ENCODE measurements around the gene SLC8A1.
A peak's percentile ranks its signal among the peaks of the same experiment; 100 is the strongest.

The SLC8A1 gene

DNA sequence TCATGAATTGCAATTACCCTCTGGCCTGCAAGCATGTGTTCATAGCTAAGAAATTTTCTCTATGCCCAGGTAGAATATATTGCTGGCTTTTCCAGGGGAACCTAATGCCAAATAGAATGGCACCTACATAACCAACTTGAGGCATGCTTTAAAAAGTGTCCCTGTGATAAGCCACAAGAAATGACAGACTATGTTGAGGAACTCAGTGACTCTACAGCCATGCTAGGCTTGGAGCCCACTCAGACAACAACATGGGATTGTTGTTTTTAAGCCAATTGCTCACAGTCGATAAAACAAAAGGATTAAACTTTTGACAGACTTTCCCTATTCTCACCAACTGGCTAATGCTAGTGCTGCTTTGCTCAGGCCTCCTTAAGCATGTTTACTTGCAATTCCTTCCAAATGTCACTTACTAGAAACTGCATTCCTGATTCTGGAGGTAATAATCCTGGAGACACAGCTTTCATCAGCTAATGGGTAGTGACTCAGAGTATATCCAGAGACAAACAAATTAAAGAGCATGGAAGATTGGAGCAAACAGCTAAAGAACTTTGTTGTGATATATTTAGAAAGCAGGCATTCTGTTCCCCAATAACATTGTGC, 249.0 kb downstream of the SLC8A1 start:
- Histone ChIP-seq H3K4me3 (ENCODE audit: low read depth in 1 of 2, low read length in 2 of 2) (no peak overlapping the region), H3K27me3 (ENCODE audit: control insufficient read depth in 1 of 2, insufficient read depth in 2 of 2, low read length in 2 of 2) (no peaks in the 10 kb centered on the region), H3K9me3 (ENCODE audit: low read length) (no peaks in the 10 kb centered on the region), H3K4me1 (ENCODE audit: insufficient read depth, low read length) (peaks cover 22% of the 10 kb centered on the region), H3K27ac (ENCODE audit: low read depth, low read length) (no peak overlapping the region), H3K36me3 (ENCODE audit: insufficient read depth, low read length) (no peaks in the 10 kb centered on the region), H3K9ac (ENCODE audit: low read length) (no peak overlapping the region)

DNA sequence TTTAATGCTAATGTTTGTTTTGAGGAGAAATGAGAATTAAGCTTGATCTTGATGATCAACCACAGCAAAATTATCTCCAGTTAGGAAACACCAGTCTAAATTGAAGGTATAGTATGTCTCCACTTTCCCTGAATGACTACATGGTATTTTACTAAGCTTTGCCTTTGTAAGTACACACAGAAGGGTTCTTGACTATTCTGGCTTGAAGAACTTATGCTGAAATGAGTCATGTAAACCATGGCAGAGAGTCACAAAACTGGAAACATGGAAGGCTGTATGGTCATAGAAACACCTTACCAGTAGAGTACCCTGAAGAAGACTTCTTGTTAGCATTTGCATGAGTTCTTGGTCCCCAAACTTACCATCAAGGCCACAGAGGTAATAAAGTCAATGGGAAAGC, 250.5 kb downstream of the SLC8A1 start:
- H3K9me3 ChIP-seq (ENCODE audit: low read length): no peaks in the 10 kb centered on the region
- H3K9ac ChIP-seq (ENCODE audit: low read length): no peak overlapping the region
- no peaks in the 10 kb centered on the region for H3K27me3 ChIP-seq (ENCODE audit: control insufficient read depth in 1 of 2, insufficient read depth in 2 of 2, low read length in 2 of 2)
- H3K36me3 ChIP-seq (ENCODE audit: insufficient read depth, low read length): no peaks in the 10 kb centered on the region
- no peak overlapping the region for H3K27ac ChIP-seq (ENCODE audit: low read depth, low read length)
- no peak overlapping the region for H3K4me3 ChIP-seq (ENCODE audit: low read depth in 1 of 2, low read length in 2 of 2)
- peaks cover 32% of the 10 kb centered on the region for H3K4me1 ChIP-seq (ENCODE audit: insufficient read depth, low read length)

DNA sequence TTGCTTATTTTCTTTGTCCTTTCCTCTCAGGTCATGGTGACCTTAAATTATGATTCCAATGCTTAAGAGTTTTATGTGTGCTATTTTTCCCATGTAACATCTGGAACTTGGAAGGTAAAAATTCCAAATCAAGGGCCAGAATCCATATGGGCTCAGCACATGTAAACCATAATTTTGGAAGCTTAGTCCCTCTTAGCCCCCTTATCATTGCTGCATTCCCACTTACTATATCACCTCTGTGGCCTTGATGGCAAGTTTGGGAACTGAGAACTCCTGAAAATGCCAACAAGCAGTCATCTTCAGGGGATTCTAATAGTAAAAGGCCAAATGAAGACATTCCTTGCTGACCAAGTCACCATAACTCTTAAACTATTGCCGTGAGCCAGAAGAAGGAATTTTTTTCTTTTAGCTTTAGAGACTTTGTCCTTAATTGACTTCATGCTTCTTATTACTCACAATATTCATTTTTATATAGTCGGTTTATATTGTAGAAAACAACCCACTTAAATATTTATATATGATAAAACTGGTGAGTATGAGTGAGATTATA, 251.4 kb downstream of the SLC8A1 start:
- Histone ChIP-seq H3K27me3 (ENCODE audit: control insufficient read depth in 1 of 2, insufficient read depth in 2 of 2, low read length in 2 of 2) (no peaks in the 10 kb centered on the region), H3K36me3 (ENCODE audit: insufficient read depth, low read length) (no peaks in the 10 kb centered on the region), H3K27ac (ENCODE audit: low read depth, low read length) (no peak overlapping the region), H3K4me1 (ENCODE audit: insufficient read depth, low read length) (peaks cover 32% of the 10 kb centered on the region), H3K4me3 (ENCODE audit: low read depth in 1 of 2, low read length in 2 of 2) (no peak overlapping the region), H3K9ac (ENCODE audit: low read length) (no peak overlapping the region), H3K9me3 (ENCODE audit: low read length) (no peaks in the 10 kb centered on the region)

DNA sequence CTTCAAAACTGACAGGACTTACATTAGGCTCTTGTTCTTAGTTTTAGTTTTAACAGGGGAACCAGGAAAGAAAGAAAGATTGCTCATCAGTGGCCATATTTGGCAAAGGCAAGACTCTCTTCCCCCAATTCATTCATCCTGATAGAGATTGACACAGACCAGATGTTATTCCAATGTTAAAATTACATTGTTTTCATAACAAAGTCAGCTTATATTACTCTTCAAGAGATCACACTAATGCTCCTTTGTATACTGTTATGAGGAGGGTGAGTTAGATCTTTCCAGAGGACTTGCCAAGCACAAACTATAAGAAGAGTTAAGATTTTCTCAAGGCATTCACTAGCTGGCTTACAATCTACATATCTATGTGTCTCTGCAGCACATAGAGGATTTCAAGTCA, 252.1 kb downstream of the SLC8A1 start:
- H3K4me3 ChIP-seq (ENCODE audit: low read depth in 1 of 2, low read length in 2 of 2): no peak overlapping the region
- H3K9me3 ChIP-seq (ENCODE audit: low read length): no peaks in the 10 kb centered on the region
- no peak overlapping the region for H3K9ac ChIP-seq (ENCODE audit: low read length)
- no peaks in the 10 kb centered on the region for H3K36me3 ChIP-seq (ENCODE audit: insufficient read depth, low read length)
- peaks cover 32% of the 10 kb centered on the region for H3K4me1 ChIP-seq (ENCODE audit: insufficient read depth, low read length)
- no peaks in the 10 kb centered on the region for H3K27me3 ChIP-seq (ENCODE audit: control insufficient read depth in 1 of 2, insufficient read depth in 2 of 2, low read length in 2 of 2)
- peak overlapping the region; percentile 27 for H3K27ac ChIP-seq (ENCODE audit: low read depth, low read length)

DNA sequence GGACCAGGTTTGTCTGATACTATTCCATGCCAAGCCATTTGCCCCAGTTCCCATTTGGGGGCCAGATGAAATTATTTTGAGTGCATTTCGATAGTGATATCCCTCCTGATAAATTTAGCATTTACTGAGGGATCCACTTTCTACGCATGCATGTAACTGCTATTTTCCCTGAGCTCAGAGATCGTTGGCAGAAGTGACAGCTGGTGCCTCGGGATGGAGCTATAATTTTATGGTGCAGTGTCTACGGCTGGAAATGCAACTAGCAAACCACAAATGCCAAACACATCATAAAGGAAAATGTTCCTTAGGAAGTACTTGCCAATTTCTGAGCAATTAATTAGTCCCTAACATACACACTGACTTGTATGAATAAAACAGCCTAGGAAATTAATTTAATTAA, 254.8 kb downstream of the SLC8A1 start:
- no peaks in the 10 kb centered on the region for H3K9me3 ChIP-seq (ENCODE audit: low read length)
- H3K27me3 ChIP-seq (ENCODE audit: control insufficient read depth in 1 of 2, insufficient read depth in 2 of 2, low read length in 2 of 2): no peaks in the 10 kb centered on the region
- no peaks in the 10 kb centered on the region for H3K36me3 ChIP-seq (ENCODE audit: insufficient read depth, low read length)
- H3K9ac ChIP-seq (ENCODE audit: low read length): no peak overlapping the region
- peaks cover 18% of the 10 kb centered on the region for H3K4me1 ChIP-seq (ENCODE audit: insufficient read depth, low read length)
- no peak overlapping the region for H3K27ac ChIP-seq (ENCODE audit: low read depth, low read length)
- no peak overlapping the region for H3K4me3 ChIP-seq (ENCODE audit: low read depth in 1 of 2, low read length in 2 of 2)

DNA sequence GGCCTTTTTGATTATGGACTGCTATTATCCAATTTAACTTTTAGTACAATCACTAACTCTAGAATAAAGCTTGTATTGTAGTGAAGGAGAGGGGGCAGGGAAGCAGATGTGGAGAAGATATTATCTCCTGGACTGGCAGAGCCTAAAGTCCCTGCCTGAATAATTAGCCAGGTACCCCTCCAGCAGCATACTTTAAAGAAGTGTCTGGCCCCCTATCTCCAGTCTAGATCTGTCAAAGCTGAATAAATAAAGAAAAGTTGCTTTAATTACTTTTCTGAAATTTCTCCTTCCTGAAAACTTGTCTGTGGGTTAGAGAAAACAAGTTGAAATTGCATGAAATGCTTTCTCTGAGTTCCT, 258.2 kb downstream of the SLC8A1 start:
- Histone ChIP-seq H3K9ac (ENCODE audit: low read length) (no peak overlapping the region), H3K27me3 (ENCODE audit: control insufficient read depth in 1 of 2, insufficient read depth in 2 of 2, low read length in 2 of 2) (no peaks in the 10 kb centered on the region), H3K4me1 (ENCODE audit: insufficient read depth, low read length) (peaks cover 14% of the 10 kb centered on the region), H3K36me3 (ENCODE audit: insufficient read depth, low read length) (no peaks in the 10 kb centered on the region), H3K9me3 (ENCODE audit: low read length) (no peaks in the 10 kb centered on the region), H3K27ac (ENCODE audit: low read depth, low read length) (no peak overlapping the region), H3K4me3 (ENCODE audit: low read depth in 1 of 2, low read length in 2 of 2) (no peak overlapping the region)

DNA sequence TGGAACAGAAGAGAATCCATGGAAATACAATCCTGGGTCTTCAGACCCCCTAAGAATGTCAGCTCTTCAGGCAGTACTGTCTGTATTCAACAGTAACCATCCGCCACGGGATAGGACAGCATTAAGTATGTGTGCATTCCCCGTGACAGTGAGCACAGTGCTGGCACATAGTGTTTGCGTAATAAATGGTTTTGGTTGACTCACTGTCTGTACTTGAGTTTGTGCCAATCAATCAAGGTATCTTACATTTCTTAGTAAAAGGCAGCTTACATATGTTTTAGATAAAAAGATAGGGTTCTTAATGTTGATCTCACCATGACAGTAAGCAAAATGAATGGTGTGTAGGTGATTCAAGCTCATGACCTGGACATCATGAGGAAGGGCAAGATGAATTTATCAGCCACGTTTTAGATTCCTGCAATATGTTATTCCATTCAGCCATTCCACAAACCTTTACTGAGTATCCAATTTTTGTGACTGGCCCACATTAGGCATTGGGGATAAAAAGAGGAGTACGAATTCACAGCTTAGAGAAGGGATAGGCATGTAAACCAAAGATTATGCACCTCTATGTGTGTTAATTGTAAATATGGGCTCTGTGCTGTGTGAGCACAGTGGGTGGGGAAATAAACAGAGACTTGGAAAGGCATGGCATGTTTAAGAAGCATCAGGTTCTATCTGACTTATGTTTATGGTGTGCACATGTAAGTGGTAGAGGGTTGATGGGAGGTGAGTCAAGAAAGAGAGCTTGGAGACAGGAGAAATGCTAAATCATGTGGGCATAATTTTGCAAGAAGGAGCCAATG, 258.8 kb downstream of the SLC8A1 start:
- H3K4me1 ChIP-seq (ENCODE audit: insufficient read depth, low read length): peaks cover 18% of the 10 kb centered on the region
- H3K4me3 ChIP-seq (ENCODE audit: low read depth in 1 of 2, low read length in 2 of 2): no peak overlapping the region
- H3K27ac ChIP-seq (ENCODE audit: low read depth, low read length): no peak overlapping the region
- no peaks in the 10 kb centered on the region for H3K36me3 ChIP-seq (ENCODE audit: insufficient read depth, low read length)
- H3K27me3 ChIP-seq (ENCODE audit: control insufficient read depth in 1 of 2, insufficient read depth in 2 of 2, low read length in 2 of 2): no peaks in the 10 kb centered on the region
- no peaks in the 10 kb centered on the region for H3K9me3 ChIP-seq (ENCODE audit: low read length)
- no peak overlapping the region for H3K9ac ChIP-seq (ENCODE audit: low read length)

DNA sequence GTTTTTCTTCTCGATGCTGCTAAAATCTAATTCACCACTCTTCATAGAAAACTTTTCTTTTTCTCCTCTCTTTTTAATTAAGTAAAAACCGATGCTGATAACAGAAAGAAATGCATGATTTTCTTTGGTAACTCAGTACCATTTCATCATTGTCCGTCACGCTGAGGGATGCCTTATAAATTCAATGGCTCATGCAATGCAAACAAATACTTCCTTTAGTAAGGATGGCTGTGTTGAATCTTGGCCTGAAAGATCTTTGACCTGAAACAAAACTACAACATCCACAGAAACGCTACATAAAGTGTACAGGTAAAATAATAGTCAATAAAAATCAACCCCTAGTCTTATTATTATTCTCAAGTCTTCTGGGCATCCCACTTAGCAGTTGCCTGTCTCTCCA, 261.4 kb downstream of the SLC8A1 start:
- no peak overlapping the region for H3K4me3 ChIP-seq (ENCODE audit: low read depth in 1 of 2, low read length in 2 of 2)
- no peaks in the 10 kb centered on the region for H3K27me3 ChIP-seq (ENCODE audit: control insufficient read depth in 1 of 2, insufficient read depth in 2 of 2, low read length in 2 of 2)
- no peaks in the 10 kb centered on the region for H3K9me3 ChIP-seq (ENCODE audit: low read length)
- H3K4me1 ChIP-seq (ENCODE audit: insufficient read depth, low read length): peaks cover 9% of the 10 kb centered on the region
- no peak overlapping the region for H3K27ac ChIP-seq (ENCODE audit: low read depth, low read length)
- H3K9ac ChIP-seq (ENCODE audit: low read length): no peak overlapping the region
- no peaks in the 10 kb centered on the region for H3K36me3 ChIP-seq (ENCODE audit: insufficient read depth, low read length)

DNA sequence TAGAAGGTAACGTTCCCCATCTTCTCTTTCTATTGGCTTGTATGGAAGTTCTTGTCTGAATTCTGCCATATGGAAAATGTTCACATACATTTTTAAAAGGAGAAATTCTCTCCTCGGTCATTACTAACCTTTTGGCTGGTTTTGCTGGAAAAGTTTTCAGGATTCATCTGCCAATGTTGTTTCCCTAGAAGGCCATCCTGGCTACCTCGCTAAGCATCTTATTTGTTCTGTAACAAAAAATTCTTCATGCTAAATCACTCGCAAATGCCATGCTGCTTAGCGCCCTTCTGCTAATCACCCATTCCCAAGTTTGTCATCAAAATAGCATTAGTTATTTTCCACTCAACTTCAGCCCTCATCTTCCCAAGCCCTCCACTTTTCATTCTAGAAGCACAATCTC, 262.0 kb downstream of the SLC8A1 start:
- H3K27me3 ChIP-seq (ENCODE audit: control insufficient read depth in 1 of 2, insufficient read depth in 2 of 2, low read length in 2 of 2): no peaks in the 10 kb centered on the region
- H3K9me3 ChIP-seq (ENCODE audit: low read length): no peaks in the 10 kb centered on the region
- H3K9ac ChIP-seq (ENCODE audit: low read length): no peak overlapping the region
- H3K36me3 ChIP-seq (ENCODE audit: insufficient read depth, low read length): no peaks in the 10 kb centered on the region
- no peak overlapping the region for H3K27ac ChIP-seq (ENCODE audit: low read depth, low read length)
- peaks cover 9% of the 10 kb centered on the region for H3K4me1 ChIP-seq (ENCODE audit: insufficient read depth, low read length)
- no peak overlapping the region for H3K4me3 ChIP-seq (ENCODE audit: low read depth in 1 of 2, low read length in 2 of 2)

DNA sequence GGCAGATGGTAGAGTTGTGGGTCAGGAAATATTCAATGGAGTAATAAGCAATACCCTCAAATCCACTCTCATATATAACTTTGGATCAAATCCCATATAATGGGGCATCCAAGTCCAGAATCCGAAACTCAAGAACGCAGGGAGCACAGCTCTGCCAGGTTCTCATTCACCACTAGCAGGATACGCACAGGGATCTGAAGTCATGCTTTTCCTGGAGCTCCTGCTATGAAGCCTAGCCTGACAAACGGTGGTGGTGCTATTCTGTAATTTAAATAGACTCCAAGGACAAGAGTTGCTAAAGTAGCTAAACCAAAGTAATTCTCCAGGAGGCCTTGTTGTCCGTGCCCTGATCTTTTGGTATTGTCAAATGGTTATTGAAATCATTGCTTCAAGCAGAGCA, 264.8 kb downstream of the SLC8A1 start:
- Histone ChIP-seq H3K27me3 (ENCODE audit: control insufficient read depth in 1 of 2, insufficient read depth in 2 of 2, low read length in 2 of 2) (no peaks in the 10 kb centered on the region), H3K36me3 (ENCODE audit: insufficient read depth, low read length) (no peaks in the 10 kb centered on the region), H3K9ac (ENCODE audit: low read length) (no peak overlapping the region), H3K4me1 (ENCODE audit: insufficient read depth, low read length) (peaks cover 9% of the 10 kb centered on the region), H3K27ac (ENCODE audit: low read depth, low read length) (no peak overlapping the region), H3K9me3 (ENCODE audit: low read length) (no peaks in the 10 kb centered on the region), H3K4me3 (ENCODE audit: low read depth in 1 of 2, low read length in 2 of 2) (no peak overlapping the region)

DNA sequence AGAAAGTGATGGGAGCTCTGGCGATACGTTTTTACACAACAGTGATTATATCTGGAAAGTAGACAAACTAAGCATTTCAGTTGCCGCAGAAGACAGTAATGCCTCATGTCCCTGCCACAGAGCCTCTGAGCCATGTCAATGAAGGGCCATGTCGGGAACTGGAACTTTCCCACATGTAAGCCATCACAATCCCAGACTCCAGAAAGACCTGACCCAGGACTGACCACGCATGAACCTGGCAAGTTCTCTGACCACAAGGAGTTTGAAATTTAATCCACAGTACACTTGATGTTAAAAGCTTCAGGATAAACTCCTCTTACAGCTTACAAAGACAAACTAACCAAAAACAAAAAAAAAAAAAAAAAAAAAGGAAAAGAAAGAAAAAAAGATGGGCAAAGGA, 267.3 kb downstream of the SLC8A1 start:
- Histone ChIP-seq H3K4me3 (ENCODE audit: low read depth in 1 of 2, low read length in 2 of 2) (no peak overlapping the region), H3K9ac (ENCODE audit: low read length) (no peak overlapping the region), H3K4me1 (ENCODE audit: insufficient read depth, low read length) (peaks cover 9% of the 10 kb centered on the region), H3K27me3 (ENCODE audit: control insufficient read depth in 1 of 2, insufficient read depth in 2 of 2, low read length in 2 of 2) (no peaks in the 10 kb centered on the region), H3K36me3 (ENCODE audit: insufficient read depth, low read length) (no peaks in the 10 kb centered on the region), H3K27ac (ENCODE audit: low read depth, low read length) (no peak overlapping the region), H3K9me3 (ENCODE audit: low read length) (no peaks in the 10 kb centered on the region)

DNA sequence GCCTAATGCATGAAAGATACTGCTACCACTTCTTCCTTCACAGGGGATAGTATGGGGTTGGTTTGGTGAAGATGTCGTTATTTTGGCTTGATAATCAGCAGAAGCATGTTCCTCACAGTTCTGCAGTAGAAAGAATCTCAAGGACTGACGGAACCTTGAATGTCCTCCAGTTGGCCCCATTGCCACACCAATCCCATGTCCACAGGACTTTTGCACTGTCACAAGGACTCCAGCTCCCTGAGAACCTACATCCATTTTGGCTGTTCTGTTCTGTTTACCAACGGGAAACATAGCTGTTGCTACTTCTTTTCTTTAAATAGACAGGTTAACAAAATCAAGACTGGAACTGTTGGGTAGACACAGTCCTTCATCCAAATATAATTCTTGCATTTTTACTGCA, 270.0 kb downstream of the SLC8A1 start:
- no peak overlapping the region for H3K4me3 ChIP-seq (ENCODE audit: low read depth in 1 of 2, low read length in 2 of 2)
- no peaks in the 10 kb centered on the region for H3K27me3 ChIP-seq (ENCODE audit: control insufficient read depth in 1 of 2, insufficient read depth in 2 of 2, low read length in 2 of 2)
- H3K4me1 ChIP-seq (ENCODE audit: insufficient read depth, low read length): no peaks in the 10 kb centered on the region
- no peak overlapping the region for H3K27ac ChIP-seq (ENCODE audit: low read depth, low read length)
- no peak overlapping the region for H3K9ac ChIP-seq (ENCODE audit: low read length)
- H3K9me3 ChIP-seq (ENCODE audit: low read length): no peaks in the 10 kb centered on the region
- H3K36me3 ChIP-seq (ENCODE audit: insufficient read depth, low read length): no peaks in the 10 kb centered on the region

All from muscle layer of colon (tissue), 2 donors.